ENCODE data around the gene CCDC180. TPM values are rescaled to one million over a fixed set of nuclear protein-coding genes. Genes with fewer than 3 reads are reported as not detected.

The CCDC180 gene
- 2.9 and 11.4 TPM in 2 replicates for total RNA-seq

DNA sequence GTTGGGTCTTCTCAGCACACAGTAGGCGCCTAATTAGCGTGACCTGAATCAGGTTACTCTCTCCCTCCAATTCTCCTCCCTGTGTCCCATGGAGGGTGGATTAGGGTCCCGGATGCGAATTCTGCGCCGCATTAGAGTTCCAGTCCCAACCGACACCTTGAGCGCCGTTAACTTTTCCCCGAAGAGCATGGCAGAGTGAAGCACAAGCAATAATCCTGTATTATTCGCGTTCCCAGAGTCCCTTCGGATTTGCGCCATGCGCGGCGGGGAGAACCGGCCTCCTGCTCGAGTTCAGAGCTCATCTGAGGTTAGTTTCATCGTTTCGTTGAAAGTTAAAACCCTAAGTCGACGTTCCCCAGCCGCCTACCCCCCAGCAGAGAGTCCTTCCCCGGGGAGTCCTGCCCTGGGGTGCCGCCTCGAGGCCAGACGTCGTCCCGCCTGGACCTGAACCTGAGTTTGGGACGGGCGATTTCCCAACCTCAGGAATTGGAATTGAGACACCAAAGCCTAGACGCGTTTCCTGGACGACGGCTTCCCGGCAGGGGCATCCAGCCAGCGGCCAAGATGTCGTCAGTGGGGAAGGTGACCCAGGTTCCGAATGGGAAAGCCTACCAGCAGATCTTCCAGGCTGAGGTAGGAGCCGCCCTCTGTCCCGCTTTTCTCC is at the start of gene CCDC180:
Gene CCDC180 (plus strand): TSS at position 160 of the 664 bp plus-strand sequence. CDS start 405 bp downstream, at position 565.

Small RNAs within 50 kb of the gene (small RNA-seq; reads per million reads assigned to genes)
- gene AL512590.2 (not detected), gene CCDC180 (0.09 reads per million)

Other genes with a start within 250 kb of the CCDC180 start
- 5.1 and 7.3 TPM in 2 replicates for gene TDRD7, start 104.4 kb downstream of the CCDC180 start, total RNA-seq
- not detected in 2 replicates for gene TMOD1, start 194.0 kb downstream of the CCDC180 start, total RNA-seq